ENCODE data around the gene ME2.
"Not testable (repeated sequence)": the region's sequence is repeated elsewhere in the genome, so short reads cannot be mapped to it uniquely, and the experiment has no call there.

Gene ME2

GRCh38 chr18:50862401-50862800 is 16.5 kb upstream of the ME2 start:
- no peak for DNase-seq

GRCh38 chr18:50863840-50864375 is 15.0 kb upstream of the ME2 start:
- DNase-seq, result no peak

- DNase-seq, result no peak
Measured at GRCh38 chr18:50866765-50867164, 12.2 kb upstream of the ME2 start.

- DNase-seq, result no peak
Measured at GRCh38 chr18:50869150-50869549, 9.8 kb upstream of the ME2 start.

GRCh38 chr18:50870138-50870845 is 8.6 kb upstream of the ME2 start:
- no peak for DNase-seq

- no peak for DNase-seq
Measured at GRCh38 chr18:50871846-50872245, 7.1 kb upstream of the ME2 start.

- no peak for DNase-seq
Measured at GRCh38 chr18:50875966-50876536, 2.9 kb upstream of the ME2 start.

- DNase-seq, result peak; percentile 29
Measured at GRCh38 chr18:50877545-50878265, 1.2 kb upstream of the ME2 start.

- peak; percentile 61 for DNase-seq
Measured at GRCh38 chr18:50879302-50880118, 592 bp downstream of the ME2 start.

GRCh38 chr18:50880119-50880465 is 1.2 kb downstream of the ME2 start:
- no peak for DNase-seq

- DNase-seq, result not testable (repeated sequence)
Measured at GRCh38 chr18:50880944-50881343, 2.0 kb downstream of the ME2 start.

GRCh38 chr18:50886929-50887328 is 8.0 kb downstream of the ME2 start:
- no peak for DNase-seq

- DNase-seq, result no peak
Measured at GRCh38 chr18:50895350-50896045, 16.6 kb downstream of the ME2 start.

- DNase-seq, result no peak
Measured at GRCh38 chr18:50896093-50896492, 17.2 kb downstream of the ME2 start.

GRCh38 chr18:50898919-50899318 is 20.0 kb downstream of the ME2 start:
- no peak for DNase-seq

GRCh38 chr18:50902797-50903196 is 23.9 kb downstream of the ME2 start:
- DNase-seq, result no peak

GRCh38 chr18:50906843-50907242 is 27.9 kb downstream of the ME2 start:
- DNase-seq, result no peak

- no peak for DNase-seq
Measured at GRCh38 chr18:50909261-50909660, 30.3 kb downstream of the ME2 start.

GRCh38 chr18:50911006-50911405 is 32.1 kb downstream of the ME2 start:
- DNase-seq, result no peak

GRCh38 chr18:50917021-50917420 is 38.1 kb downstream of the ME2 start:
- no peak for DNase-seq

GRCh38 chr18:50918153-50918552 is 39.2 kb downstream of the ME2 start:
- DNase-seq, result no peak

- DNase-seq, result no peak
Measured at GRCh38 chr18:50924372-50924771, 45.5 kb downstream of the ME2 start.

- no peak for DNase-seq
Measured at GRCh38 chr18:50926521-50926920, 47.6 kb downstream of the ME2 start.

All from CD4-positive, alpha-beta T cell treated with Interleukin-21 for 1 hour (primary cell).